Mammary epithelial cell (primary cell): ENCODE measurements around the gene STK17B.

Experiments used
- CTCF ChIP-seq, 2 donors: IDR thresholded peaks in 1 of 2; conservative IDR thresholded peaks in 1 of 2; 2 replicates each; pipeline ENCODE4 v1.5.1; 2011 to 2012; ENCODE audit warnings: inconsistent platforms in 2 of 2, low read length in 2 of 2, mild to moderate bottlenecking in 2 of 2, control low read depth in 1 of 2, low read depth in 1 of 2; ENCODE audit not compliant: insufficient read depth in 1 of 2; ENCODE audit errors: extremely low read depth in 1 of 2
- EZH2 ChIP-seq: IDR thresholded peaks from 2 replicates; pipeline ENCODE4 v1.6.1; 2012; ENCODE audit warnings: low read length, inconsistent platforms, borderline replicate concordance

- no peak for TF ChIP-seq CTCF (conservative IDR thresholded peaks at IDR 0.05 in 1 of 2, IDR thresholded peaks at IDR 0.05 in 1 of 2; ENCODE audit: extremely low read depth in 1 of 2, insufficient read depth in 1 of 2, low read depth in 1 of 2, low read length in 2 of 2)
- TF ChIP-seq EZH2 = no peak
Measured at GRCh38 chr2:196217116-196217515, 45.7 kb upstream of the STK17B start.
